HepG2 (cell line): ENCODE measurements around the gene FAHD1. TPM values are rescaled to one million over a fixed set of nuclear protein-coding genes. Genes with fewer than 3 reads are reported as not detected.

Experiments used
- EZH2 ChIP-seq: conservative IDR thresholded peaks from 2 replicates; pipeline ENCODE4 v1.6.1; 2012; ENCODE audit warnings: mild to moderate bottlenecking, low read depth, low read length, moderate library complexity
- GPBP1L1 ChIP-seq: sonication (generic); formaldehyde crosslinking; IDR thresholded peaks from 2 replicates; pipeline ENCODE4 v1.5.0; 2020; ENCODE audit warnings: mild to moderate bottlenecking, missing genetic modification reagents
- JUND ChIP-seq: sonication (generic); formaldehyde crosslinking; IDR thresholded peaks from 2 replicates; pipeline ENCODE4 v1.8.0; 2022; ENCODE audit warnings: mild to moderate bottlenecking, missing genetic modification reagents
- KLF11 ChIP-seq: IDR thresholded peaks from 2 replicates; pipeline ENCODE4 v1.6.1; 2016; ENCODE audit warnings: missing compliant biosample characterization
- SKI ChIP-seq: fragments of 450-650 bp; IDR thresholded peaks from one replicate; pipeline ENCODE4 v1.6.1; 2018; ENCODE audit warnings: mild to moderate bottlenecking; ENCODE audit not compliant: partially characterized antibody
- SP1 ChIP-seq, 2 experiments: fragments of 450-650 bp in 1 of 2; sonication (generic) in 1 of 2; formaldehyde crosslinking in 1 of 2; IDR thresholded peaks; 2 replicates each; pipeline versions ENCODE4 v1.4.0 to v1.6.1; 2016 to 2020; ENCODE audit warnings: missing genetic modification reagents in 1 of 2
- SP2 ChIP-seq: sonication (generic); formaldehyde crosslinking; IDR thresholded peaks from 2 replicates; pipeline ENCODE4 v1.5.1; 2020; ENCODE audit warnings: mild to moderate bottlenecking, missing genetic modification reagents
- TEAD2 ChIP-seq: sonication (generic); formaldehyde crosslinking; IDR thresholded peaks from 2 replicates; pipeline ENCODE4 v1.9.0; 2021; ENCODE audit warnings: missing genetic modification reagents
- ZC3H4 ChIP-seq: sonication (generic); formaldehyde crosslinking; IDR thresholded peaks from 2 replicates; pipeline ENCODE4 v1.4.0; 2020; ENCODE audit warnings: missing genetic modification reagents, borderline replicate concordance
- ZFY ChIP-seq: sonication (generic); formaldehyde crosslinking; IDR thresholded peaks from 2 replicates; pipeline ENCODE4 v1.4.0; 2020; ENCODE audit warnings: missing genetic modification reagents
- ZNF224 ChIP-seq: sonication (generic); formaldehyde crosslinking; IDR thresholded peaks from 2 replicates; pipeline ENCODE4 v1.5.0; 2020; ENCODE audit warnings: mild to moderate bottlenecking, missing genetic modification reagents
- ZNF34 ChIP-seq: sonication (generic); formaldehyde crosslinking; IDR thresholded peaks from 2 replicates; pipeline ENCODE4 v1.4.0; 2020; ENCODE audit warnings: mild to moderate bottlenecking, missing genetic modification reagents, borderline replicate concordance
- ZNF451 ChIP-seq: sonication (generic); formaldehyde crosslinking; IDR thresholded peaks from 2 replicates; pipeline ENCODE4 v1.5.0; 2020; ENCODE audit warnings: mild to moderate bottlenecking, missing genetic modification reagents
- ZNF597 ChIP-seq: sonication (generic); formaldehyde crosslinking; IDR thresholded peaks from 2 replicates; pipeline ENCODE4 v1.5.0; 2020; ENCODE audit warnings: missing genetic modification reagents
- ZNF678 ChIP-seq: sonication (generic); formaldehyde crosslinking; IDR thresholded peaks from 2 replicates; pipeline ENCODE4 v1.4.0; 2020; ENCODE audit warnings: mild to moderate bottlenecking, missing genetic modification reagents
- ZSCAN5A ChIP-seq: sonication (generic); formaldehyde crosslinking; IDR thresholded peaks from 2 replicates; pipeline ENCODE4 v1.8.0; 2022; ENCODE audit warnings: mild to moderate bottlenecking, missing genetic modification reagents, borderline replicate concordance
- polyA plus RNA-seq, 8 experiments: library from polyadenylated mRNA; depleted of rRNA in 3 of 8; stranded (reverse) in 7 of 8; unstranded in 1 of 8; fragments of >200 nt; fragmentation: Illumina TruSeq in 4 of 8; extraction: Trizol in 4 of 8; gene quantifications; 2 replicates each; pipeline versions ENCODE4 v1.2.1 to v1.2.3, GENCODE V29; 2011 to 2016; ENCODE audit warnings: low read depth in 4 of 8, missing spikeins in 1 of 8, mixed read lengths in 1 of 8; ENCODE audit not compliant: insufficient read depth in 1 of 8
- total RNA-seq, 5 experiments: library from RNA; depleted of rRNA; stranded (reverse); fragments of >200 nt; fragmentation: Illumina TruSeq; extraction: Trizol; gene quantifications; 2 replicates each; pipeline ENCODE4 v1.2.3, GENCODE V29; 2016; ENCODE audit warnings: low read depth in 1 of 5
- TF ChIP-seq, protein P1 (sequence below): sonication (generic); formaldehyde crosslinking; IDR thresholded peaks from 2 replicates; pipeline ENCODE4 v1.5.1; 2020; ENCODE audit warnings: mild to moderate bottlenecking, missing genetic modification reagents, moderate library complexity

The FAHD1 gene
- total and polyA plus RNA-seq, 2 of the 13 experiments (the other 11 are each of a cell fraction or from before 2014, with no cell fraction given), result 39.0 to 45.3 TPM

- TF ChIP-seq, protein P1, sequence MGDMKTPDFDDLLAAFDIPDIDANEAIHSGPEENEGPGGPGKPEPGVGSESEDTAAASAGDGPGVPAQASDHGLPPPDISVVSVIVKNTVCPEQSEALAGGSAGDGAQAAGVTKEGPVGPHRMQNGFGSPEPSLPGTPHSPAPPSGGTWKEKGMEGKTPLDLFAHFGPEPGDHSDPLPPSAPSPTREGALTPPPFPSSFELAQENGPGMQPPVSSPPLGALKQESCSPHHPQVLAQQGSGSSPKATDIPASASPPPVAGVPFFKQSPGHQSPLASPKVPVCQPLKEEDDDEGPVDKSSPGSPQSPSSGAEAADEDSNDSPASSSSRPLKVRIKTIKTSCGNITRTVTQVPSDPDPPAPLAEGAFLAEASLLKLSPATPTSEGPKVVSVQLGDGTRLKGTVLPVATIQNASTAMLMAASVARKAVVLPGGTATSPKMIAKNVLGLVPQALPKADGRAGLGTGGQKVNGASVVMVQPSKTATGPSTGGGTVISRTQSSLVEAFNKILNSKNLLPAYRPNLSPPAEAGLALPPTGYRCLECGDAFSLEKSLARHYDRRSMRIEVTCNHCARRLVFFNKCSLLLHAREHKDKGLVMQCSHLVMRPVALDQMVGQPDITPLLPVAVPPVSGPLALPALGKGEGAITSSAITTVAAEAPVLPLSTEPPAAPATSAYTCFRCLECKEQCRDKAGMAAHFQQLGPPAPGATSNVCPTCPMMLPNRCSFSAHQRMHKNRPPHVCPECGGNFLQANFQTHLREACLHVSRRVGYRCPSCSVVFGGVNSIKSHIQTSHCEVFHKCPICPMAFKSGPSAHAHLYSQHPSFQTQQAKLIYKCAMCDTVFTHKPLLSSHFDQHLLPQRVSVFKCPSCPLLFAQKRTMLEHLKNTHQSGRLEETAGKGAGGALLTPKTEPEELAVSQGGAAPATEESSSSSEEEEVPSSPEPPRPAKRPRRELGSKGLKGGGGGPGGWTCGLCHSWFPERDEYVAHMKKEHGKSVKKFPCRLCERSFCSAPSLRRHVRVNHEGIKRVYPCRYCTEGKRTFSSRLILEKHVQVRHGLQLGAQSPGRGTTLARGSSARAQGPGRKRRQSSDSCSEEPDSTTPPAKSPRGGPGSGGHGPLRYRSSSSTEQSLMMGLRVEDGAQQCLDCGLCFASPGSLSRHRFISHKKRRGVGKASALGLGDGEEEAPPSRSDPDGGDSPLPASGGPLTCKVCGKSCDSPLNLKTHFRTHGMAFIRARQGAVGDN (CRISPR knock-in tag), result peak; percentile 78
- TF ChIP-seq ZC3H4 (CRISPR knock-in tag), result no peak
- no peak for TF ChIP-seq ZNF224 (CRISPR knock-in tag)
- no peak for TF ChIP-seq SP1 (IDR thresholded peaks at IDR 0.05)
- peak; percentile 54 for TF ChIP-seq SP1 (CRISPR knock-in tag; IDR thresholded peaks at IDR 0.05)
- no peak for TF ChIP-seq ZNF451 (CRISPR knock-in tag)
- no peak for TF ChIP-seq ZSCAN5A (CRISPR knock-in tag)
- TF ChIP-seq JUND (CRISPR knock-in tag), result no peak
- no peak for TF ChIP-seq EZH2
- peak; percentile 68; the same call in 1 of the 2 replicates for TF ChIP-seq KLF11
- no peak for TF ChIP-seq ZNF678
- TF ChIP-seq ZFY (CRISPR knock-in tag), result peak; percentile 53
- TF ChIP-seq ZNF597 (CRISPR knock-in tag), result no peak
- TF ChIP-seq SP2 (CRISPR knock-in tag), result 0 out of 2 replicates have a peak, but pooled peaks have one; percentile 38
- no peak for TF ChIP-seq TEAD2 (CRISPR knock-in tag)
- no peak for TF ChIP-seq ZNF34 (CRISPR knock-in tag)
- TF ChIP-seq SKI, result peak; percentile 89
- no peak for TF ChIP-seq GPBP1L1 (CRISPR knock-in tag)
These were observed 32.7 kb upstream of the FAHD1 start (continued) for GRCh38 chr16:1794221-1794871.
